NCI-H345 treated with DMSO at 0.1 percent for 48 hours (cell line): ENCODE measurements around the gene XKR8.

Source experiments
- DNase-seq: peaks from one replicate; lab custom pipeline; 2025; ENCODE audit not compliant: unreplicated experiment; lab: John Stamatoyannopoulos, UW

The XKR8 gene

DNA sequence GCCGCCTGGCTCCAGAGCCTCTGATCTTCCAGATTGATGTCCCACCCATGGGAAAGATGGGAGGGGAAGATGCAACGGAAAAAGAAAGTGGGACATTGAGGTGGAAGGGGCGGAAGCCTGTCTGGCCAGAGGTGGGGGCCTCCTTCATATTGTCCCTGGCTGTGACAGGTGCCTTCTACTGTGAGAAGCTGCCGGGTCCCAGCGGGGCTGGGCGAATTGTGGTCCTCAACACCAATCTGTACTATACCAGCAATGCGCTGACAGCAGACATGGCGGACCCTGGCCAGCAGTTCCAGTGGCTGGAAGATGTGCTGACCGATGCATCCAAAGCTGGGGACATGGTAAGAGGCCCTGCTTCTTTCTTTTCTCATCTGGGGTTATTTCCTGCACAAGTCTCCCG, 5.6 kb upstream of the XKR8 start:
- DNase-seq: no peak

DNA sequence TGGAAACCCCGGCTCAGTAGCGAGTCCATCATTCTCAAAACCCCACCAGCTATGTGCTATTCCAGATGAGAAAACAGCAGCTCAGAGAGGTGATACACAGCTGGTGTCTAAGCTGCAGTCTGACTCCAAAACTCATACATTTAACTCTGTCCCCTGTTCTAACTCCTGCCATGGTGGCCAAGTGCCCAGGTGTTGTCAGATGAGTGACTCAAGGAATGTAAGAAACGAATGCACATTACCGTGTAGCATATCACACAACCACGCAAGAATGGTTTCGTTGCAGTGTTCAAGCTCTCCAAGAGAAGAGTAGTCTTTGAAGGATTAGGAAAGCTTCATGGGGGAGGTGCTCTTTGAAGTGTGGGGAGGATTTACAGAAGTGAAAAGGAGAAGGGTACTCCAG, 4.7 kb upstream of the XKR8 start:
- DNase-seq: no peak

DNA sequence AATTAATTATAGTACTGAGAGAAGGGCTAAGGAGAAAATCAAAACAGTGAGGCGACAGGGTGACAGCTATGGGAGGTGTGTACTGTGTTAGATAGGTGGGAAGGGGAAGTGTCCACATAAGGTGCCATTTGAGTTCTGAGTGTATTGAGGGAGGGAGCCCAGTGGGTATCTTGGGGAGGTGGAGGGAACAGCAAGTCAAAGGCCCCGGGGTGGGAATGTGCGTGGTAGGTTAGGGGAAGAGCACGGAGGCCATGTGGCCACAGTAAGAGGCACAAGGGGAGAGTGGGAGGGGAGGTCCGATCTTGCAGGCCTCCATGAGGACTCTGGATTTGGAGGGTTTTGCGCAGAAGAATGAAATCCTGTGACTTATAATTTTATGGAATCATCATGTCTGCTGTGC, 3.0 kb upstream of the XKR8 start:
- DNase-seq: no peak

DNA sequence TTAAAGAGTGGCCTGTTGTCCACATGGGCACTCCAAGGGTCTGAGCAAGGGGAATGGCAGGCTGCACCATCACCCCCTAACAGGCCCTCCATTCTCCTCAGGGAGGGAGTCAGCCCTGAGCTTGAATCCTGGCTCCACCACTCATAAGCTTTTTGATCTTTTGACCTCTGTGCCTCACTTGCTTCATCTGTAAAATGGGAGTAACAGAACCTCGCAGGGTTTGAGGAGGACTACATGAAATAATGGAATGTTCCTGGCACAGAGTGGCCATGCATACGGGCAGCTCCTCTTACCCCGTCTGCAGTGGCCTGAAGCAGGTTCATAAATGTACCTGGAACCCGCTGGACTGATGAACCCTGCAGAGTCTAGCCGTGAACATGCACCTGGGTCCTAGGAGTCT, 2.1 kb upstream of the XKR8 start:
- DNase-seq: no peak

DNA sequence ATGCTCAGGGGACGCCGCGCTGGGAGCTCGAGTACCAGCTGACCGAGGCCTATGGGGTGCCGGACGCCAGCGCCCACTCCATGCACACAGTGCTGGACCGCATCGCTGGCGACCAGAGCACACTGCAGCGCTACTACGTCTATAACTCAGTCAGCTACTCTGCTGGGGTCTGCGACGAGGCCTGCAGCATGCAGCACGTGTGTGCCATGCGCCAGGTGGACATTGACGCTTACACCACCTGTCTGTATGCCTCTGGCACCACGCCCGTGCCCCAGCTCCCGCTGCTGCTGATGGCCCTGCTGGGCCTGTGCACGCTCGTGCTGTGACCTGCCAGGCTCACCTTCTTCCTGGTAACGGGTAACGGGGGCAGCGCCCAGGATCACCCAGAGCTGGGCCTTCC, 1.3 kb upstream of the XKR8 start:
- no peak for DNase-seq

DNA sequence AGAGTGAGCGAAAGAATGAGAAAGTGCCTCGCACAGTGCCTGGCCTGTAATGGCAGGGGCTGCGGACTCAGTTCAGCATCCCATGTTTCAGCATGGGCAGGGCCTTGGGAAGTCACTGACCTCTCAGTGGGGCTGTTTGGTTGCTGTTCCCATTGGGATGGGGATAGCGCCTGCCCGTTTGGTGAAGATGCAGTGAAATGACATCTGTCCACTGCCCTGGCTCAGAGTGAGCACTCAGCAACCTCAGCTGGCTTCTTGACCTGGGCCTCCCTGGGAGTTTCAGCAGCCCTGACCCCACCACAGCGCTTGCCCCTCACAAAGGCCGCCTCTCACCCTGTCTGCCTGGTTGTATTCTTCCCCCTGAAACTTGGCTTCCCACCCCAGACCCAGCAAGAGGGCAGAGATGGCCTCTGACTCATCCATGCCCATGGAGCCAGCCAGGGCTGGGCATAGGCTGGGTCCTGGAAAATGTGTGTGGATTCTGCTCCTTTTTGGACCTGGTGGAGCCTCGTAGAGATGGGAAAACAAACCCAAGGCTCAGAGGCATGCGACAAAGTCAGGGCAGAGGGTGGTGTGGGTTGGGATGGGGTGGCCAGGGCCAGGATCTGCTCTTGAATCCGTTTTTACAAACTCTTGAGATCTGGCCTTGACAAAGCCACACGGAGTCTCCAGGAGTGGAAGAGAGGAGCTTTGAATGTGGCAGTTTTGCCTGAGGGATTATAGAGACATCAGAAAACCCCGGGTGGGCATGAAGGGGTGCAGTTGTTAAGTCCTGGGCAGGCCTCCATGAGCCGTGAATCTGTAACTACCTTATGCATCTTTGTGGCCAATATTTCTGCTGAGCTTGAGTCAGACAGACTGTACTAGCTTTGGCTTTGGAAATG, 1.2 kb downstream of the XKR8 start:
- DNase-seq: no peak

DNA sequence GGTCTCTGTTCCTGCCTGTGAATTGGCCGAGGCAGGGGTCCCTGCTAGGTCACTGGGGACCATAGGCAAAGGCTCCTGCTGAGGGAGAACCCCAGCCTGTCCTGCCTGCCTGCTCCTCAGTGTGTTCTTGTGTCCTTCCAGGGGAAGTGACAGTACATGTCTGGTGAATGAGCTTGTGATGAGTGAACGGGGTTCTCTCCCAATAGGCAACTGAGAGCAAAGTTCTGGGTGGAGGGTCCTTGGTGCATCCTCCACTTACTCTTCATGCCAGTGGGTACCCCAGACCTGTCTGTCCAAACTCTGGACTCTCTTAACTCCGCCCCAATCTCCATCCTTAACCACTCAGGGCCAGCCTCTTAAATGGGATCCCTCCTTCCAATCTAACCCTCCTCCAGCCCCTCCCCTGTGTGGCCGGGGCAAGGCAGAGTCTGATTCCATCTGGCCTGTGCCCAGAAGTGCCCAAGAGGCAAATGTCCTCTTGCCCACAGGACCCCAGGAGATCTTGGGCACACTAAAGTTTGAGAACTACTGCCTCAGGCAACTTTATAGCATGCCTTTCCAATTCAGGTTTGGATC, 2.0 kb downstream of the XKR8 start:
- no peak for DNase-seq

DNA sequence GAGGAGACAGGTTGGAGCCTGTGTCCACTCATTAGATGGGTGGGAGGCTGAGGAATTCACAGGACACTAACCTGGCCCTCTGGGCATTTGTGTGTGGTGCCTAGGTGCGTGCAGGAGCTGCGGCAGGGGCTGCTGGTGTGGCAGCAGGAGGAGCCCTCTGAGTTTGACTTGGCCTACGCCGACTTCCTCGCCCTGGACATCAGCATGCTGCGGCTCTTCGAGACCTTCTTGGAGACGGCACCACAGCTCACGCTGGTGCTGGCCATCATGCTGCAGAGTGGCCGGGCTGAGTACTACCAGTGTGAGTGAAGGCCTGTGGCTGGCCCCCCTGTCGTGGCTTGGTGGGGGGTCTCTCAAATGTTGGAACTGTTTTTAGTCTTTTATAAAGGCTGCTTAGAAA, 3.6 kb downstream of the XKR8 start:
- no peak for DNase-seq

DNA sequence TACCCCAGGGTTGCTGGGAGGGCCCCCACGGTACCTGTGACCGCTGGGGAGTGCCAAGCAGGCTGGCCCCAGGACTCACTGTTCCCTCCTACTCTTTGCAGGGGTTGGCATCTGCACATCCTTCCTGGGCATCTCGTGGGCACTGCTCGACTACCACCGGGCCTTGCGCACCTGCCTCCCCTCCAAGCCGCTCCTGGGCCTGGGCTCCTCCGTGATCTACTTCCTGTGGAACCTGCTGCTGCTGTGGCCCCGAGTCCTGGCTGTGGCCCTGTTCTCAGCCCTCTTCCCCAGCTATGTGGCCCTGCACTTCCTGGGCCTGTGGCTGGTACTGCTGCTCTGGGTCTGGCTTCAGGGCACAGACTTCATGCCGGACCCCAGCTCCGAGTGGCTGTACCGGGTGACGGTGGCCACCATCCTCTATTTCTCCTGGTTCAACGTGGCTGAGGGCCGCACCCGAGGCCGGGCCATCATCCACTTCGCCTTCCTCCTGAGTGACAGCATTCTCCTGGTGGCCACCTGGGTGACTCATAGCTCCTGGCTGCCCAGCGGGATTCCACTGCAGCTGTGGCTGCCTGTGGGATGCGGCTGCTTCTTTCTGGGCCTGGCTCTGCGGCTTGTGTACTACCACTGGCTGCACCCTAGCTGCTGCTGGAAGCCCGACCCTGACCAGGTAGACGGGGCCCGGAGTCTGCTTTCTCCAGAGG, 6.8 kb downstream of the XKR8 start:
- DNase-seq: no peak

DNA sequence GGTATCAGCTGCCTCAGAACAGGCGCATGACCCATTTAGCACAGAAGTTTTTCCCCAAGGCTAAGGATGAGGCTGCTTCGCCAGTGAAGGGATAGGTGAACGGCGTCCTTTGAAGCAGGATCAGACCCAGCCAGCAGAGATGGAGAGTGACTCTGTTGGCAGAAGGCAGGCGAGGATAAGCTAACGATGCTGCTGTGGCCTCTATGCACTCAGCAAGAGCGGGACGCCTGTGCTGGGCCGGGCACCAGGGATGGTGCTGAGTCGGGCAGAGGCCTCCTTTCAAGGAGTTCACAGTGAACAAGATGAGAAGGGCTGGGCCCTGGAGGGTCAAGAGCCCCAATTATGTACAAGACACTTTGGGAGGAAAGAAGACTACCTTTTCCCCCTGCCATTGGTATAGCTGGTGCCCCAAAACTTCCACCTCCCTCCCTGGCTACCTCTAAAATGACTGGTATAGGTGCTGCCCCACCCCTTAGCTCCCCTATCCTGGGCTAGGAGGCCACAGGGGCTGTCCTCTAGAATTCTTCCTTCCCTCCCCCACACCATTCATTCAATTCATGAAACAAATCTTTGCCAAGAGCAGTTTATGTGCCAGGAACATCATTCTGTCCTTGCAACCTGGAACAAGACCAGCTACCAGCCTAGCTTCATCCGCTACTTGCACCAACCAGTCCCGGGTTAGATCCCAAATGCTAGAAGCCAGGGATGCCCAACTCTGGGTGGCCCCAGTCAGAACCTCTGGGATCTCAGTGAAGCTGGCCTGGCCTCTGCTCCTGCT, 7.5 kb downstream of the XKR8 start:
- DNase-seq: no peak

DNA sequence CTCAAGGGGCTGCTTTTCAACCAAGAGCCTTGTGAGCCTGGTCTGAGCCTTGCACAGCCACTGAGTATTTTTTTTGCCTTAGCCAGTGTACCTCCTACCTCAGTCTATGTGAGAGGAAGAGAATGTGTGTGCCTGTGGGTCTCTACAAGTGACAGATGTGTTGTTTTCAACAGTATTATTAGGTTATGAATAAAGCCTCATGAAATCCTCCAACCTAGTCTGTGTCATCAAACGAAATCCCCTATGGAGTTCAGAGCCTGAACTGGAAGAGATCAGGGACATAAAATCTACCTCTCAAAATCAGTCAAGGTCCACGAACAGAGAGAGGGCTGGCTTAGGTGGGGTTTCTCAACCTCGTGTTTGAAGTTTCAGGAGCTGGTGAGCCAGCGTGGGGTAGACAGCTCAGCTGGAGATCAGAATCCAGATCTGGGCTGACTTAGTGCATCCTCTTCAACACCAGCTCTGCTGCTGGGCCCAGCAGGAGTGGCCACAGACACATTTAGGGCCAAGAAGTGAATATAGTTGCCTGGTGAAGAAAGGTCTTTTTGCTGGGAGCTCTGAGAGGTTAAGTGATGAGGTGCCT, 8.2 kb downstream of the XKR8 start:
- no peak for DNase-seq

DNA sequence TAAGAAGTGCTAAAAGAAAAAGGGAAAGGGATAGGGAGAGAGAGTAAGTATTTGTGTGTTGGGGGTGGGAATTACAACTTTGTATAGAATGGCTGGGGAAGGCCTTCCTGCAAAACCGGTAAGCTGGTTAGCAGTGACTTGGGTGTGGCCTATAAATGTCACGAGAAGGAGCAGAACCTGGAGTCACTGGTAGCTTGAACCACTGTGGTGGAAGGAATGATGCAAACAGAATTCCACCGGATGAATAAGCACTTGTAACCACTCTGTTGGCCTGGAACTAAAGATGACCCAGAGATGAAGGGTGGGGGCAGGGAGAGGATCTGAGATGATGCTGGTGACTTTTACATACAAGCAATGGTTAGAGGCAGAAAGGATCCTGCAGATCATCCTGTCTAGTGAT, 8.9 kb downstream of the XKR8 start:
- DNase-seq: no peak

DNA sequence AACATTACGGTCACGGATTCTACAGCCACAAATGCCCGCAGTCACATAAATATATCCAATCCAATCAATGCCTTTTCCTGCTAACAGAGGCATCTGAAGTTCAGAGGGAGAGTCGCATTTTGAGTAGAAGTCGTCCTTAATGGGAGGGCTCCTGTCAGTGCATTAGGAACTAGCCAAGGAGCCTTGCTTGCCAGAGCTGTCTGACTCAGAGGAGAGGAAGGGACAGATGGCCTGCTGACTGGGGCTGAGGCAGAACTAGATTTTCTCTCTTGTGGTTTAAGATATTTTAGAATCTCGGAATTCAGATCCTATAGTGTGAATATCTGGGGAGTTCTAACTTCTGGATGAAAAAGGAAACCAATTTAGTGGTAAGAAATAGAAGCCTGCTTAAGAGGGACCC, 10.6 kb downstream of the XKR8 start:
- no peak for DNase-seq

DNA sequence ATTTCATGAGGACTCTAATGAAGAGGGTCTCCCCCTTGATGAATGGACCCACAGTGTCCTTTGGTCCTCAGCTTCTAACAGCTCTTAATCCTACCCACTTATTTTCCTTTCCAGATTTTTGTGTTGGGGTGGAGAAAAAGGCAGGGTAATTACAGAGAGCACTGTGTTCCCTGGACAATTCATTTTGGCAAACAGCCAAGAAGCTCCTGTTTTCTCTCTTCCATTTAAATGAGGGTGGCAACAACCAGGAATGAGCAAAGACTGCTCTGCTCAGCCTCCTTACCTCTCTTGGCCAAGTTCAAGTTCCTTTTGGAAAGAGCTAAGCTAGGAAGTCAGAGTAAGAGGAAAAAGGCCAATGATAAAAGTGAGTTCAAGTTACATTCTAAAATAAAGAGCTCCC, 11.9 kb downstream of the XKR8 start:
- DNase-seq: peak; percentile 36

DNA sequence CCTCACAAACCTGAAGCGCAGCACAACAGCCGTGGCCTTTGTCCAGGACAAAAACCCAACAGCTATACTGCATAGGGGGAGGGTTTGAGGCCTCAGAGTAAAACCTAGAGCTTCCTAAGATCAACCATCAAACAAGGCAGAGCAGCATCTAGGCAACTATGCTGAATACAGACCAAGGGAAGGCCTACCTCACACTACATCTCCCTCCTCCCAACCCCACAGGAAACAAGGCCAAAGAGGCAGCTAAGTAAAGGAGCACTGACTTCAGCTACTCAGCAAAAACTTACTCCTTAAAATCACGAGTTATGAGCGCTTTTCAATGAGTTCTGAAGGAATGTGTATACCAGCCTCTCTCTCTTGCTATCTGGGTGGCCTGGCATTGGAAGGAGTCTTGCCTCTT, 12.4 kb downstream of the XKR8 start:
- DNase-seq: no peak

DNA sequence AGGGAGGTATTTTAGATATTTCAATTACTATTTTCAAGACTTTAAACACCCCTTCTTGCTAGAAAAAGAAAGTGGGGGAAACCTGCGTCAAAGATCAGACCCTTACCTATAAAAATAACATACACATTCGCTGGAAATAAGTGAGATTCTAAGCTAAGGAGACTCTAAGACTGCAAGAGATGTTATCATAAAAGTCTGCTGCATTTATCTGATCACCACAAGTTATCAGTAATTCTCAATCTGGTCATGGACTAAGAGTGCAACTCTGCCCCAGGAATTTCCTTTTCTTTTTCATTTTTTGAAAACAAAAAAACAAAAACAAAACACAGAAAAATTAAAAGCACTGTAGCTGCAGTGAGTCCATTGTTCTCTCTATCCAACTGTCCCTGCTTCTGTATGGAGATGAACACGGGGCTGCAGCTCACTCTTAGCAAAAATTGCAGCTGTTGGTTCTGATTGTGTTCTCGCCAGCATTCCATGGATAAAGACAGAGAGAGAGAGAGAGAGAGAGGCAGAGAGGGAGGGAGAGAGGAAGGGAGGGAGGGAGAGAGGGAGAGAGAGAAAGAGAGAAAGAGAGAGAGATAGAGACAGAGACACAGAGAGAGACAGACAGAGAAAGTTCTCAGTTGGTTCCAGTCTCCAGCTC, 14.1 kb downstream of the XKR8 start:
- no peak for DNase-seq

DNA sequence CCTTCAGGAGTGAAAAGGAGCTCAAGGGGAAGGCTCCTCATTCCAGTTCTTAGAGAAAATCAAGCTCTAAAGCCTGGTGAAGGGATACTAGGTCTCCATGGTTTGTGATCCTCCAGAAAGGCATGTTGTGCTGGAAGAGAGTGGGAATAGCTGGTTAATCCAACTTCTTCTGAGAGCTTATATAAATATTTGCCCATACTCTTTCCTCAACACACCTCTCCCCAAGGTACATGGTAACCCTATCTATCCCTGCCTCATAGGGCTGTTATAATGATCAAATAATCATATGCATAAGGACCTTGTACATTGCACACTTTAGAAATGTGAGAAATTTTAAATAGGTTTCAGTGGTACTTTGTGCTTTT, 14.6 kb downstream of the XKR8 start:
- no peak for DNase-seq

DNA sequence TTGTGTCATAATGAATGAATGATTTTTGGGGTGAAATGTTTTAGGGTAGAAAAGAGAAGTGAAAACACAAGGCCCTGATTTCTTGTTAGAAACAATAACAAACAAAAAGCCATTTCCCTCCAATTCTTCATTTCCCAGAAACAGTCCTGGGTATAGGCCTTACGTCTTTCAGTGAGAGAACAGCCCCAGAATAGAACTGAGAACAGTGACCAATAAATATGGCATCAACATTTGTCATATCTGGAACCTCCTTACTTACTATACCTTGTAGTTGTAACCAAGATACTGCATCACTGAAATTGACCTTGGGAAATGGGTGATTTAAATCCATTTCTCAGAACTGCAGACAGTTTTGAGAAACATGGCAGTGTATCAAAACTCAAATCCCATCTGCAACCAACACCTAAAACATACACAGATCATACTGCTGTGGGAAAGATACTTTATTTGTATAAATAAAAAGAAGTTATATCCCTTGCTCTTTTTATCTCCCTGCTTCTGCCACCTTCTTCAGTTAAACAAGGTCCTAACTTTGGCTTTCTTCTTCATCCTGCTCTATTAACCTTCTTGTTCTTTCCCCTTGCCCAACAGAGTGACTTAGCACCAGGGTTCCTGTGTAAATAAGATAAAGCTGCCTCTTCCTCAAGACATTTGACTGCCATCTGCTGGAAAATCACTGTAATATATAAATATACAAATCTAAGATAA, 19.5 kb downstream of the XKR8 start:
- peak; percentile 5 for DNase-seq

DNA sequence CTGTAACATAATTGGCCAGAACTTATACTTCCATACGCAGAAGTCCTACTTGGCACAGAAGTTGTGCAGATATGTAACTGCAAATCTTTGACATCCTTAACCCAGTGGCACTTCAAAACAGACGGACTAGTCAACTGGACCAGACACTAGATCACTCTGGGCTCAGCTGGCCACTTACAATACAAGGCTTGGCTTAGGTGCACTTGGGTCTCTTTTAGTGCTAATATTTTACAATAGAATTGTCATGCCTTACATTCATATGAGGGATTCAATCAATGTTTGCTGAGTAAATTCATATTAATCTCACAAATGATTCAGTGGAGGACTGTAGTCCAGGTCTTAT, 20.1 kb downstream of the XKR8 start:
- no peak for DNase-seq

DNA sequence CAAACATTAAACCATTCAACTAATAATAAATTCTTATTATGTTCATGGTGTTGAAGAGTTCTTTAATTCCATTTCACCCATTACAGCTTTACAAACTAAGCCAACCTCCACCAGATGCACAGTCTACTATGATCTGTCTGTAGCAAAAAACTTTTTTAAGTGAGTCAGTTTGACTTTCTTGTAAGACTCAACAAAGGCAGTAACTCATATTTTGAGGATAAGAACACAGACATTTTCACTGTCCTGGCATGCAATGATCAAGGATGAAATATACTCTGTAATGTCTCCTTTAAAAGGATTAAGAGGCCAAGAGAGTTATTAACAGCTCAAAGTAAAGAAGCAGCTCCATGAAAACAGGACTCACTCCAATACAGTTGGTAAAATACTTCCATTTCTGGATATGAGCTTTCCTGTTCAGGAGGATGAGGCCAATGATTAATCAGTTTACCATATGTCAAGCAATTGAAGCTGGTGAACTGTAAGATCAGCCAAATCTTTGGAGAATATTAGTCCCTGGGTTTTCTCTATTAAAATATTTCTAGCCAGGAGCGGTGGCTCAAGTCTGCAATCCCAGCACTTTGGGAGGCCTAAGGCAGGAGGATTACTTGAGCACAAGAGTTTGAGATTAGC, 20.6 kb downstream of the XKR8 start:
- DNase-seq: no peak
